Fibroblast of peridontal ligament (primary cell): ENCODE measurements around the gene FANCC.
"Not testable (repeated sequence)": the region's sequence is repeated elsewhere in the genome, so short reads cannot be mapped to it uniquely, and the experiment has no call there.

Experiments
- DNase-seq: peaks from one replicate; pipeline ENCODE4 v3.0.0-alpha.2; 2010; ENCODE audit errors: extremely low read depth

FANCC gene

DNA sequence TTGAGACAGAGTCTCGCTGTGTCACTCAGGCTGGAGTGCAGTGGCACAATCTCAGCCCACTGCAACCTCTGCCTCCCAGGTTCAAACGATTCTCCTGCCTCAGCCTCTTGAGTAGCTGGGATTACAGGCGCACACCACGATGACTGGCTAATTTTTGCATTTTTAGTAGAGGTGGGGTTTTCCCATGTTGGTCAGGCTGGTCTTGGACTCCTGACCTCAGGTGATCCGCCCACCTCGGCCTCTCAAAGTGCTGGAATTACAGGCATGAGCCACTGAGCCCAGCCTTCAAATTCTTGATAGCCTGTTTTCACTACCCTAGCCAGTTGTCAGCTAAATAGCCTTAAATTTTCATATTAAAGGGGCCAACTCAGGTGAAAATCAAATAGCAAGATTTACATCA lies 11.6 kb upstream of the FANCC start:
- DNase-seq: not testable (repeated sequence)

DNA sequence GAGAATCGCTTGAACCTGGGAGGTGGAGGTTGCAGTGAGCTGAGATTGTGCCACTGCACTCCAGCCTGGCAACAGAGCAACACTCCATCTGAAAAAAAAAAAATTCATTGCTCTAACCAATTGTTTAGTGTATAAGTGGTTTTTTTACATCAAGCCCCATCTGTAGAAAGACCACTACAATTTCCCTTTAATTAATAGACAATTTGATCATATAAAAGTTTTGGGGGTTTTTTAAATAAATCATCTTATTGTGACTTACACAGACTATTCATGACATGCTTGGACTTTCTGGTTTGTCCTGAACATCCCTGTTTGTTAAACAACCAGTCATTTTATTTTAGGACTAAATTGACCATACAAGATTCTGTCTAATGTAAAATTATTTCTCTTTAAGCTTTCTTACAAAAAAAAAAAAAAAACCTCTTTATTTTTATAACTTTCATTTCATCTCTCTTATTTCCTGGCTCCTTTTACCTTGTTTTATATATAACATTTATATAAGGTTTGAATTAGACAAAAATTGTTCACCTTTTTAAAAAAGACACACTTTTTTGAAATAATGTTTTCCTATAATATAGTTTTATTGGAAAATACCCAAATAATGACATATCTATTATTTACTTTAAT lies 9.8 kb upstream of the FANCC start:
- no peak for DNase-seq

DNA sequence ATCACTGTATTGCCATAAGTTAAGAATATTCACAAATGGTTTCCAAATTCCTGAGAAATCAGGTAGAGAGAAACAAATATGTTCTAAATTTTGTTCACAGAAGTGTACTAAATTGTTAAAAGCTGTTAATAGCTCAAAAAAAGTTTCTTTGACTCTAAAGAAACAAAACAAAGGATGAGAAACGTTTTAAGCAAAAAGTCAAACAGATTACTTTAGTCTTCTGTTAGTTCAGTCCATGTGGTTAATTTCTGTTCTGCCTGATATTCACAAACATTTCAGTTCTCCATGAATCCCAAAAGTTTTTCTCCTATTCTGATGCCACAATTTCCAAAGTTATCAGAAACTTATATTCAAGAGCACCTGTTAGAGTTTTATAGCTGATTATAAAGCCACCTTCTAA lies 7.7 kb upstream of the FANCC start:
- DNase-seq: no peak

DNA sequence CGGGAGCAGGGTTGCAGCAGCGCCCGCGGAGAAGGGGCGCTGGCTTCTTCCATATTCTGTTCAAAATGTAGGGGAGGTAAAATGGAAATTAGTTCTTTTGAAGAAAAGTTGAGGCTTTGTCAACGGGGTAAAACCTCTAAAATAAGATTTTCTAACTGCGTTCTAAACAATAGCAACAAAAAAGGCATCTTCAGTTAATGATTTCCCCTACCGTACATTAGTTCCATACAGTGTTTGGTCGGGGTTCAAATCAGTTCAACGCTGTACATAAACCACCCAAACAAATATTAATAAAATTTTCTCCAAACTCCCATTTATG lies 343 bp upstream of the FANCC start:
- DNase-seq: no peak

GRCh38 chr9:95316794-95317118 lies 753 bp downstream of the FANCC start:
- peak; percentile 30 for DNase-seq

DNA sequence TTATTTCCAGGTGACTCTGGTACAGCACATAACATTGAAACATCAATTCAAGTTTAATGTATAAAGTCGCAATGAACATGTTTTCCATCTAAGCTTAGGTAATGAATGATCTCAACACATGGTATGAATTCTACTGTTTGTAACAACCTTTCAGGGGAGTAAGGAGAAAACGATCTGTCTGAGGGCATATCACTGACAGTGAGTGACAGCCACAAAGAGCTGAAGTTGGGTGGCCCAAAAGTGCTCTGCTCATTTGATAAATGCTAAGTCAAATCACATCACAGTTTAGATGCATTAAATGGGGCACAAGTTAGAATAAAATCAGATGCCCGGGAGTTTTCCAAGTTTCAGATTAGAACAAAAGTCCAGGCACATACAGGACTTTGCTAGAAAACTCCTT lies 1.2 kb downstream of the FANCC start:
- no peak for DNase-seq

DNA sequence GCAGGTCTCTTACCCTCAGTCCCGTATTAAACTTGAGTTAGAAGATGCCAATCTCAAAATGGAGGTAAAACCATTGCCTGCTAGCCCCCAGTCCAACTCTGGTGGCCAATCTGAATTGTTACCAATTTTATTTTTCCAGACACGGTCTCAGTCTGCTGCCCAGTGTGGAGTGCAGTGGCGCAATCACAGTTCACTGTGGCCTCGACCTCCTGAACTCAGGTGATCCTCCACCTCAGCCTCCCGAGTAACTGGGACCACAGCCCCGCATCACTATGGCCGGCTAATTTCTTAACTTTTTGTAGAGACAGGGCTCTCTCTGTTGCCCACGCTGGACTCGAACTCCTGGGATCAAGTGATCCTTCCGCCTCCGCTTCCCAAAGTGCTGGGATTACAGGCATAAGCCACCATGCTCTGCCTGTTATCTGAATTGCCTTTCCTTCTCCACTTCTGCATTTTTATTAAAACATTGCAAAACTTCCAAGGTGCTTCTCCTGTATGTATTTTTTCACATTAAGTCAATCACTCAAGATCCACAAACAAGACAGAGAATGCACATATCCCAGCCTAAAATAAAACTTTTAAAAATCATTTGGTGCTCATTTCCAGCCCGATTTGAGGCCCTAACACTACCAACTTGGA lies 2.3 kb downstream of the FANCC start:
- no peak for DNase-seq

DNA sequence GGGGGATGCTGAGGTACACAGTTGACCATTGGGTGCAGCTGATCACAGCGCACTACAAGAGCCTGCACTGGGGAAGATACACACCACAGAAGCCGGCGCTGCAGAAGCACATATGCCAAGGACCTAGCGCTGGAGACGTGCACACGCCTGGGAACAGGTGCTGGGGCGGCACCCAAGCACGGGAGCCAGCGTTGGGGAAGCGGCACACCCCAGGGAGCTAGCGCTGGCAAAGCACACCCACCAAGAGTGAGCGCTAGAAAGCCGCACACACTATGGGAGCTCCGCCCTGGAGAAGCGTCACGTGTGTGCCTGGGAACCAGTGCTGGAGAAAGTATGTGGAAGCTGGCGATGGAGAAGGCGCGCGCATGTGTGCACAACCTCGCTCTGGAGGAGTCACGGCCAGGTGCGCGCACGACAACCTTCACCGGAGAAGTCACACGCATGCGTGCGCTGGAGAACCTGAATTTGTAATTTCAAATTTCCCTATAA lies 4.5 kb downstream of the FANCC start:
- peak; percentile 48 for DNase-seq

DNA sequence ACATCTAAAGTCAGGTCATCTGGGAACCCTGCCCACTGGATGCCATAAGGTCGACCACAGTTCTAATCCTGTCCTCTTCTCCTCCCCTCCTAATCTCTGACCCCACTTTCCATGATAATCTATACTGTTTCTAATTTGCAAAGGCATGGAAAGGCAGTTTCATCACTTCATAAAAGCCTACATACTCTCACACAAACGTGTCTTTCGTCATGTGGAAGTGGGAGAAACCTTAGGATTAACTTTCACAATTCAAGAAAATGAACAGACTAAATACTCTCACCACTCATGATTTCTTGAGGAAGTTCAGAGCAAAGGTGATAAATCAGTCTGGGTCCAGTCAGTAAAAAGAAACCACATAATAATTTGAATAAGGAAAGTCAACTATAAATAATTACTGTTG lies 5.5 kb downstream of the FANCC start:
- no peak for DNase-seq

GRCh38 chr9:95307538-95307937 lies 10.0 kb downstream of the FANCC start:
- DNase-seq: no peak

DNA sequence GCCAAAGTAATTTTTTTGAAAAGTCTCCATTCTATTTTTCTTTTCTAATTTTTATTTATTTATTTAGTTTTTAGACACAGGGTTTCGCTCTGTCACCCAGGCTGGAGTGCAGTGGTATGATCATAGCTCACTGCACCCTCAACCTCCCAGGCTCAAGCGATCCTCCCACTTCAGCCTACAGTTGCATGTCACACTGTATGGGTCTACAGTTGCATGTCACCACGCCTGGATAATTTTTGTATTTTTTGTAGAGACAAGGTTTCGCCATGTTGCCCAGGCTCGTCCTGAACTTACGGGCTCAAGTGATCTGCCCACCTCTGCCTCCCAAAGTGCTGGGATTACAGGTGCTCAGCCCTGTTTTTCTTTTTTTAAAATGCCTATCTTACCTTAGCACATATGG lies 10.7 kb downstream of the FANCC start:
- no peak for DNase-seq

GRCh38 chr9:95305770-95306492 lies 11.6 kb downstream of the FANCC start:
- DNase-seq: peak; percentile 70

DNA sequence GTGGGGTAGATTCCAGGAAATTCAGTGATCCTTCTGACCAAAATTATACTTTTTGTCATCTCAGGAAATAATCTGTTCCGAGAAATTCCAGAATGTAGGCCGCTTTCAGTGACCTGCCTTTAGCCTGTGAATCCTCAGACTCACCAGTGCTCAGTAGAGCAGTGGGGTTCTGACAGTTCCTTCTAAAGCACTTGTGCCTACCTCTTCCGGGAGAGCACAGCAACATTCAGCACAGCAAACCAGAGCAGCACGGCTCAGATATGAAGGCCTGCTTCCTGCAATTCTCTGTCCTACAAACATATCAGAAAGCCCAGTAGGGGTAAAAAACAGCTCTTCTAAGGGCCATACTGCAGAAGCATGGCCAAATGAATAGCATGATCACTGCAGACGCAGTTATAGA lies 15.0 kb downstream of the FANCC start:
- no peak for DNase-seq

- DNase-seq: no peak
These were observed 19.7 kb downstream of the FANCC start for GRCh38 chr9:95297760-95298159.

DNA sequence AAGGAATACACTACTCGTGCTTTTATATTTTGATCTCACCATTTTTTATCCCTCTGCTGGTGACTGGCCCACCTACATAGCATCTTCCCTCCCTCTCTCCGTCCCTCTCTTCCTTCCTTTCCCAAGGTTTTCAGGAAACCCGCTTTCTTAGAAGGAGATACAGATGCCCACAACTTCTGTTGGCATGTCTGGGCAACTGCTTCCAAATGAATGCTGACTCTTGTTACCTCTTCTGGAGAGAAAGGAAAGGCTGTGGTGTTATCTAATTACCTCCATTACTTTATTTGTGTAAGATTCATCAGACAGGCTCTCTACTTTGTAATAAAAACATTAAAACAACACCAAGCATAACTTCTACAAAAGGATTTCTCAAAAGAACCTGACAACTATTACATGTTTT lies 20.2 kb downstream of the FANCC start:
- DNase-seq: no peak

DNA sequence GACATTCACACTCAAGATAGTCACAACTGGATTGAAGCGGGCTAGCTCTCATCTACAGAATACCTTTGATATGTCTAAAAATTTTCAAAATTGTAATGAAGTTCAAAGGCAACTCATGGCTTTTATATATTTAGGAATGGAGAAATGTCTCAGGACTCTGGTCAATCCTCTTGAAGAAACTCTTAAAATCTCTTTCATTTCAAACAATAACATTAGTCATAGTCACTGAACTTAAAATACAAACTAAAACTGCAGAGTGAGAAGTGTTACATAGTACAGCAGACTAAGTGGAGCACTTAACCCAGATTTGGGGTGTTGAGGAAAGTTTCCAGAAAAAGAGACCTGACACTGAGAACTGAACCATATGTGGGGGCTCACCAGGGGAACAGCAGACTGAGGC lies 20.7 kb downstream of the FANCC start:
- DNase-seq: peak; percentile 37

DNA sequence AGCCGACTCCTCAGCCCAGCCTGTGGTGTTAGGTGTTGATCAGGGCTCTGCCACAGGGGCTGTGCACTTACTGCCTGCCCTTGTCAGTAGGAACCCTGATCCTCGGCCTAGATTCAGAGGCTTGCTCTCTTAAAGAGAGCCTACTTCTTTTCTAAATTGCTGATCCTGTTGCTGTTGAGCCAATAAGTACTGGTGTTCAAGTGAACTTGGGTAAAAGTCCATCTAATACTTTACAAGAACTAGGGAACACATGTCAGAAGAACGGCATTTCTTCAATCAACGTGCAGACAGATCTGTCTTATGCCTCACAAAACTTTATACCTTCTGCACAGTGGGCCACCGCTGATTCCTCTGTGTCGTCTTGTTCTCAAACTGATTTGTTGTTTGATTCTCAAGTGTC lies 24.2 kb downstream of the FANCC start:
- DNase-seq: not testable (repeated sequence)

DNA sequence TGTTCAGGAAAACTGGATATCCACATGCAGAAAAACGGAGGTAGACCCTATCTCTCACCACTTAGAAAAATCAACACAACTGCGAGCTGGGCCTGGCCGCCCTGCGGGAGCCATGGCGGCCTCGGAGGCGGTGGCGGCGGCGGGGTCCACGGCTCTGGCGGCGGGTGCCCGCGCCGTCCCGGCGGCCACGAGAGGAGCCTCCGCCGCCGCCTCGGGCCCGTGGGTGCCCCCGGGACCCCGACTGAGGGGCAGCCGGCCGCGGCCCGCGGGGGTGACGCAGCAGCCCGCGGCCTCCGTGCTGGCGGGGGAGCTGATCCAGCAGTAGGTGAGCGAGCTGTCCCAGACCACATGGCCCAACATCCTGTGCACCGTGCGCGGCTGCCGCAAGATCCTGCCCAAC lies 25.3 kb downstream of the FANCC start:
- no peak for DNase-seq

DNA sequence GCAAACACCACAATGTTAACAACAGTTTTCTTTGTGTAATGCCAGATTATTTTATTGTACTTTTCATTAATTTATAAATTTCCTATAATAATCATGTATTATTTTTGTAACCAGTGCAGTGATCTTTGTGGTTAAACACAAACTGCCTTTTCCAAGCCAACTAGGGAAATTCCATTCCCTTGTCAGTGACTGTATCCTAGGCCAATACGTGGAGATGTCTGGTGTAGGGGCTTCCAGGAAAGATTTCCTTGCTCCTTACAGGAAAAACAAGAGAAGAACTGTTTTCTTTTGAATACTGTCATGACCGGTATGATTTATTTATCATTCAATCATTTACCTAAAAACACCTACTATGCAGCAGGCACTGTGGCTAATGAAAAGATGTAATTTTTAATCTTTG lies 31.4 kb downstream of the FANCC start:
- peak; percentile 21 for DNase-seq

DNA sequence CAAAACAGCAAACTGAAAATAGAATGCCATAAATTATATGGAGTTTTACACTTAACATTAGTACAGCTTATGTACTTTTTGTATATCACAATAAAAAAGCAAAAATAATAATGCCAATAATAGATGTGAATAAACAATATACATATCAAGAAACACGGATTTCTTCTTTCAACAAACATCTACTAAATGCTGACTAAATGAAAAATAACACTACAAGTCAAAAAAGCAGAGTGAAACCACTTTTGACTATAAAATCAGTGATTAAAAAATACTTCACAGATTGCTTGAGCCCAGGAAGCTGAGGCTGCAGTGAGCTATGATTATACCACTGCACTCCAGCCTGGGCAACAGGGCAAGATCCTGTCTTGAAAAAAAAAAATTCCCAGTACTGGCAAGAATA lies 32.2 kb downstream of the FANCC start:
- DNase-seq: no peak

DNA sequence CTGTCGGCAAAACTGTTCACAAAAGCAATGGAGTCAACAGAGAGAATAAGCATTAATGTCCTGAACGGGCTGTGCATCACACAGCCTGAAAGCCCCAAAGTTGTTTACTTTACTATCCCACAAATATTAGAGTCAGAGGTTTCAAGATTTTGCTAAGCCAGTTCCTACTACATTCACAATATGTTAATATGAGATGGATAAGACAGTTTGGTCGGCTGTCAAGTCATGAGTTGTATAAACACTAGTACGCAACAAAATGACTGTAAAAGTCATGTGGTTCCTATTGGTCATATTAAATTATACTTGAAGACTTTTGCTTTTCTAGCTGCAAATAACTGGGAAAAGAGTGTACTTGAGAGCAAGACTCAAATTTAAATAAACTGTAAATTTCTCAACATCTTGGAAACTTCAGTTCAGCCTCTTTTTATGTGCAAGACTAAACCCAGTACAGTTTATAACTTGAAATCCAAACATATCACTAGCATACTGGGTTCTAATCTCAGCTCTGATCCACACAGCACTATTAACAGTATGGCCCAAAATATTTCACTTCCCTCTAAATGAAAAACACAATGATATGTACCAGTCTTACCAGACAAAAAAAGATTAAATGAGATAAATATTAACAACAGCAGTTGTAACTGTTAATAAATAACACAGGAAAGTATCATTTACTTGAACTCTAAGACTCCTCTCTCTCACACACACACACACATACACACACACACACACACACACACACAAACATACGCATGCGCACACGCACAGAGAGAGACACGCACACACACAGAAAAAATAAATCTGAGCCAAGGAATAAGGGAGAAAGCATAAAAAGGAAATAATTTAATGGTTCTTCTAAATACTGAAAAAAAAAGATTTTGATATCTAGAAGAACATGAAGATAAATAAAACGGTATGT lies 33.1 kb downstream of the FANCC start:
- peak; percentile 96 for DNase-seq

DNA sequence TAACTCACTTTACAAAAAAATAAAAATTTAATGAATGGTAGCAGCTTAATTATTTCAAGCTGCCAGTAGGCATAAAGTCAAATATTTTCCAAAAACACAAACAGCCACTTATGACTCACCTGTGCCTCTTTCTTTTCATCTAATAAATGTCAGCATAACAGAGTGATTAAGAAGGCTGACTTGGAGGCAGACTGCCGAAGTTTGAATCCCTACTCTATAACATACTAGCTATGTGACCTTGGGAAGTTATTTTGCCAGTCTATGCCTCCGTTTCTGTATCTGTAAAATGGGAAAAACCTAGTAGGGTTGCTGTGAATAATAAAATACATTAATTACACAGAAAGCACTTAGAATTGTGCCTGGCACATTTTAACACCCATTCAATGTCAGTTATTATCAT lies 33.8 kb downstream of the FANCC start:
- no peak for DNase-seq
